Upper lobe of left lung (tissue), 4 donors: ENCODE results near the gene STAT4.

Experiments
- CTCF ChIP-seq, 6 experiments: fragments of 450-650 bp in 4 of 6; fragments of 200-600 bp in 2 of 6; sonication (generic) in 2 of 6; IDR thresholded peaks; one replicate each; pipeline ENCODE4 v1.5.1; 2016 to 2019; ENCODE audit warnings: antibody characterized with exemption in 6 of 6
- EP300 ChIP-seq, 4 donors: sonication (generic); formaldehyde crosslinking; IDR thresholded peaks; one replicate each; pipeline ENCODE4 v1.5.1; 2017; ENCODE audit warnings: antibody characterized with exemption in 4 of 4, control low read depth in 2 of 4
- POLR2A ChIP-seq, 4 donors: fragments of 450-650 bp; IDR thresholded peaks; one replicate each; pipeline ENCODE4 v1.5.1; 2016 to 2017; ENCODE audit warnings: antibody characterized with exemption in 4 of 4, mild to moderate bottlenecking in 2 of 4
- POLR2AphosphoS5 ChIP-seq, 2 donors: sonication (generic); formaldehyde crosslinking; IDR thresholded peaks; one replicate each; pipeline ENCODE4 v1.5.1; 2017; ENCODE audit warnings: antibody characterized with exemption in 2 of 2

- no peak for TF ChIP-seq CTCF (IDR thresholded peaks at IDR 0.05)
- TF ChIP-seq POLR2AphosphoS5 (IDR thresholded peaks at IDR 0.05) = no peak
- TF ChIP-seq POLR2A (IDR thresholded peaks at IDR 0.05) = no peak
- TF ChIP-seq EP300 (IDR thresholded peaks at IDR 0.05) = no peak
Measured at GRCh38 chr2:191180276-191180675, 29.5 kb upstream of the STAT4 start.
